GM18873 (cell line): ENCODE data around the gene CNNM2.

Experiments used
- ATAC-seq: cut with Tn5 transposase; IDR thresholded peaks from one replicate; pipeline ENCODE4 v1.9.1; 2021; ENCODE audit warnings: mild to moderate bottlenecking, moderate library complexity, moderate number of reproducible peaks; ENCODE audit not compliant: unreplicated experiment, low FRiP score

Gene CNNM2

GRCh38 chr10:102917962-102918816, at the start of gene CNNM2:
CNNM2 (plus strand) TSS chr10:102918294; CDS start chr10:102918481, 187 bp downstream.
- peak; percentile 88 for ATAC-seq

DNA sequence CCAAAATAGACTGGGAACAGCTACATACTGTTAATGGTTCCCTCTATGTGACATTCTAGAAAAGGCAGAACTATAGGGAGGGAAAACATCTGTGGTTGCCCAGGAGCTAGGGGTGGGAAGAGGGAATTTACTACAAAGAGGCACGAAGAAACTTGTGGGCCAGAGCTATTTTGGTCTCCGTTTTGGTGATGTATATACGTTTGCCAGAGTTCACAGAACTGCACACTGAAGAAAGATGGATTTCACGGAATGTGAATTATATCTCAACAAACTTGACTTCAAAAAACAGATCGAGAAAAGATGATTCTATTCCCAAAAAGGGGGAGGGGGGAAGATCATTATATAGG, 49.2 kb upstream of the CNNM2 start:
- ATAC-seq = no peak

DNA sequence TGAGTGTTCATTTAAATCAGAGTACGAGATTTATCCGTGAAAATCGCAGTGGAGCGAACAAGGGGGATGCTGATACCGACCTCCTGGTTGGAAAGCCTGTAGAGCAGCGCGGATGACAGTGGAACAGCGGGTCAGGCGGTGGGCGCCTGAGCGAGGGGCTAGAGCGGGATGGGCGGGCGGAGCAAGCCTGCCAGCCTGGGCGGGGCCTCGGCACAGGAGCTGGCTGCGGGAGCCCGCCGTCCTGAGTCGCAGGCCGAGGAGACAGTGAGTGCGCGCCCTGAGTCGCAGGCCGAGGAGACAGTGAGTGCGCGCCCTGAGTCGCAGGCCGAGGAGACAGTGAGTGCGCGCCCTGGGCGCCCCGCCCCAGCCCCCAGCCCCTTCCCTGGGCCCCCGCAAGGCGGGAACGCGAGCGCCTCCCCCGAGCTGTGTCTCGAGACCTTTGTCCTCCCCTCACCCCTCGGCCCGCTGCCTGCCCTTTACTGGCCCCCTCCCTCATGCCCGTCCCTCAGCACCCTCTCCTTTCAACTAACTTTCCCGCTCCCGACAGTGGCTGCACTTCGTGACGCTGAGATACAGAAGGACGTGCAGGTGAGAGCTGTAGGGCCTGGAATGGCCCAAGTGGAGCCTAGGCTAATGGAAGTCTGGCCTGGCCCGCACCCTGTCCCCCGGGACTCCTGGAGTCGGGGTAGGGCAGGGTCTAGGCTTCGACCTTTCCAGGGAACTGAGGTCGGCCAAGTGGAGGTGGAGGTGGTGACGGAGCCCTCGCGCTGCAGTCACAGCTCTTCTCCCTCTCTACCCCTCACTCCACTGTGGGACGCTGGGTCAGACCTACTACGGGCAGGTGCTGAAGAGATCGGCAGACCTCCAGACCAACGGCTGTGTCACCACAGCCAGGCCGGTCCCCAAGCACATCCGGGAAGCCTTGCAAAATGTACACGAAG, 48.6 kb upstream of the CNNM2 start, which contains the start of gene AS3MT:
AS3MT (plus strand) TSS at position 213 of the 941 bp plus-strand sequence; CDS start at position 336, 123 bp downstream.
- no peak for ATAC-seq

DNA sequence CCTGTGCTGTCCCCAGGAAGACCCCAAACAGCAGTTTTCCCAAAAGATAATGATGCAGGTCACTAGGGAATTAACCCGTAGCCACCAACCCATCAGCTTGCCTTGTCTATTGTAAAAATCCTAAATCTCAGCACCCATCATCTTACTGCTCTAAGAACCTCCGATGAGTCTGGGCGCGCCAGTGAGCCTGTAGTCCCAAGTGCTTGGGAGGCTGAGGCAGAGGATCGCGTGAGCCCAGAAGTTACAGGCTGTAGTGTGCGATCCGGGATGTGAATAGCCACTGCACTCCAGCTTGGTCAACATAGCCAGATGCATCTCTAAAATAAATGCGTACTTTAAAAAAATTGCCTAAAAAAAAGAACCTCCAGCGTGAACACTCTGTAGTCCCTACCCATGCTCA, 47.9 kb upstream of the CNNM2 start:
- no peak for ATAC-seq

GRCh38 chr10:102872163-102872562, 45.9 kb upstream of the CNNM2 start:
- ATAC-seq = no peak

GRCh38 chr10:102876747-102877153, 41.3 kb upstream of the CNNM2 start:
- ATAC-seq = no peak

- no peak for ATAC-seq
These were observed 39.5 kb upstream of the CNNM2 start for GRCh38 chr10:102878629-102879028.

GRCh38 chr10:102880256-102880655, 37.8 kb upstream of the CNNM2 start:
- no peak for ATAC-seq

- no peak for ATAC-seq
These were observed 30.0 kb upstream of the CNNM2 start for GRCh38 chr10:102888048-102888447.

DNA sequence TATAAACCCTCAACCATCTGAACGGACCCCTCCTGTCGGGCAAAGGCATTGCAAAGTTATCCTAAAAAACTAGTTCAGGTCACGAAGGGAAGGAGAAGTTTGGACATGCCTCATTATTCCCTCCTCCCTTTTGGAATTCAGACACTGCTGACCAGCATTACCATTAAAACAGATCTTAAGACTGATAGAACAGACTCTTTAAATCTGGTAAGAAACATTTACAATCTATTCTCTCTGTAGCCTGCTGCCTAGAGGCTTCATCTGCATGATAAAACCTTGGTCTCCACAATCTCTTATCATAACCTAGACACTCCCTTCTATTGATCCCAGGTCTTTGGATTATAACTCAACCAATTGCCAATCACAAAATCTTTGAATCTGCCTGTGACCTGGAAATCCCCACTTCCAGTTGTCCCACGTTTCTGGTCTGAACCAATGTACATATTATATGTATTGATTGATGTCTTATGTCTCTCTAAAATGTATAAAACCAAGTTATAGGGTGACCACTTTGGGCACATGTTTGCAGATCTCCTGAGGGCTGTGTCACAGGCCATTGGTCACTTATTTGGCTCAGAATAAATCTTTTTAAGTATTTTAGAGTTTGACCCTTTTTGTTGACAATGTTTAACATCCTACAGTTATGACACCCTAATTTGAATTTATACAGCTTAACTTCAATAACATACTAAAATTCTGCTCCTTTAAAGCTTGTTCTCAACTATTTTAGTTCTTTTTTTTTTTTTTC, 23.5 kb upstream of the CNNM2 start:
- no peak for ATAC-seq

- ATAC-seq = no peak
These were observed 18.1 kb upstream of the CNNM2 start for GRCh38 chr10:102900006-102900405.

DNA sequence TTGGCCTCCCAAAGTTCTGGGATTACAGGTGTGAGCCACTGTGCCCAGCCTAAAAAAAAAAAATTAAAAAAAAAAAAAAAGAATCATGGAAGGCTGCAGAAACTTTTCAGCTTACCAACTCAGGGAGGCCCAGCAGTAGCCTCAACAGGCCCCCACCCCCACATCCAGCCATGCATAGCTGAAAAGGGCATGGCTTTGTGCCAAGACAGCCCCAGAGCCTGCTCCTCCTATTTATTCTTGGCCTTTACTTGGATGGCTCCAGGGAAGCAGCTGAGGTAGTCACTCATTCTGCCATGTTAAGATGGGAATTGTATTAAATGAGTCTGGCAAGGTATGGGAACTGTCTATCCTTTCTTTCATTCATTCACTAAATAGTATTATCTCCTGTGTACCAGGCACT, 13.7 kb upstream of the CNNM2 start:
- no peak for ATAC-seq

DNA sequence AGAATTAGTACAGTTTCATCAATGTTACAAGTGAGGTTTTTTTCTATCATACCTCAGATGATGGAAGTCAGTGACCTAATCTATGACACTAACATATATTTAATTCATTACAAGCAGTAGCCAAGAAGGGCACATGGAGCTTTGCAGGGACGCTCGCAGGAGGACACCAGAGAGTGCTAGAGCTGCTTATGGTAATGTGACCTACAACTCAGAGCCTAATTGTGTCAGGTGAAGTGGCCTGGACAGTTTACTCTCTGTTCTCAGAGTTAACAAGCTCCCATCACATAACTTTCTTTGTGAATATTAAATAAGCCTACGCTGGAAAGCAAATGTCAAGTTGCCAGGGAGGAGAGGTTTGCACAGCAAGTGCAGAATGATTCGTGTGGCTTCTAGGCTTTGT, 11.6 kb upstream of the CNNM2 start:
- ATAC-seq = no peak

DNA sequence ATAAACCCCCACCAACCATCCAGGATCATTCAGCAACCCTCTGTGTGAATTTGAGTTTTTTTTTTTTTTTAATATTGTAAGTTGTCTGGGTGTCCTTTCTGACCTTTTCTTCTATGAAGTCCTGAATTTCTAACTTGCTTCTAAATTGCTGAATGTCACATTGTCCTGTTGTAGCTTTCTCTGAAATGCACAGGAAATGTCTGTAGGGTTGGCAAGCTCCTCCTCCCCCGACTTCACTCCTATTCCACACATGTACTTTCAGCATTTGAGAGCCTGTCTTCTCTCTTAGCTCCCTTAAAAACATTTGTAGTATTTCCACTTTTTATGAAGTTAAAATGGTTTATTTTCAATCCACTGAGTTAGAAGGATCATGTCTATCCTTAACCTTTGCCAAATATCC, 3.3 kb upstream of the CNNM2 start:
- ATAC-seq = no peak

DNA sequence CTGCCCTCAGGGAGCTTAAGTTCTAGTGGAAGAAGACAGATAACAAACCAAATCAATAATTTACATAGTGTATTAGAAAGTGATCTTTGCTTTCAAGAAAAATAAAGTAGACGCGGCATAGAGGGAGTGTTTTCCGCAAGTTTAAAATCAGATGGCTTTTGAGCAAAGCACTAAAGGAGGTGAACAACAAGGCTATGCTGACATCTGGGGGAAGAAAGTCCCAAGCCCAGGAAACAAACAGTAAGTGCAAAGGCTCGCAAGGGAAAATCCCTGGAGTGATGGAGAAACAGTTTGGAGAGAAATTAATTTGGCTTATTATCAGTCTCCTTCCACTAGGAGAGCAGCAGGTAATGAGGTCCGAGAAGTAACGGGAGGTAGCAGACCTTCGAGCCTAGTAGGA, 1.9 kb upstream of the CNNM2 start:
- ATAC-seq = no peak

DNA sequence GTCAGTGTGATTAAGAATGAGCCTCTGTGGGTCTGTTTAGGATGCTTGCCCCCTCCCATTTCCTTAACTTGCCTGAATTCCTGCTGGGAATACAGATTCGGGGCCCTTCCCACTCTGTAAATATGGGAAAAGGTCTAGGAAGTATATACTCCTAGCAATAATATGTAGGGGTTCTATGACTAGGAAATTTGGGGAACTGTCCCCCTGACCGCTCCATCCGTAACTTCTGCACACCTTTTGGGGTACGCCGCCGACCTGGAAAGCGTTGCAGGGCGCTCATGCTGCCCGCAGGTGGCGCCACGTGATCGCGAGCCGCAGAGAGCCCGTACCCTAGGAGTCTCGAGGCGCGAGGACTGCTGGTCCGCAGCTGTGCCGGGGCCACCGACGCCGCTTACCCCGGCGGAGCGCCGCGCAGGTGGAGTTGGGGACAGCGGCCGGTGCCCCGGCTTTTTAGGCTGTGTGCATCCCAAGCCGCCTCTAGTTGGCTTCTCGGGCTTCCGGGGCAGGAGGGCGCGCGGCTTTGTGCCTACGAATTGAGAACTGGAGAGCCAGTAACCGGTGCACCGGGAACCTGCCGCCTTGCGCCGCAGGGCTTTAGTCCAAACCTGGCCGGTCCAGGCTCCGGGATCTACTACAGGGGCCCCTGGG, 656 bp upstream of the CNNM2 start:
- ATAC-seq = peak; percentile 19

DNA sequence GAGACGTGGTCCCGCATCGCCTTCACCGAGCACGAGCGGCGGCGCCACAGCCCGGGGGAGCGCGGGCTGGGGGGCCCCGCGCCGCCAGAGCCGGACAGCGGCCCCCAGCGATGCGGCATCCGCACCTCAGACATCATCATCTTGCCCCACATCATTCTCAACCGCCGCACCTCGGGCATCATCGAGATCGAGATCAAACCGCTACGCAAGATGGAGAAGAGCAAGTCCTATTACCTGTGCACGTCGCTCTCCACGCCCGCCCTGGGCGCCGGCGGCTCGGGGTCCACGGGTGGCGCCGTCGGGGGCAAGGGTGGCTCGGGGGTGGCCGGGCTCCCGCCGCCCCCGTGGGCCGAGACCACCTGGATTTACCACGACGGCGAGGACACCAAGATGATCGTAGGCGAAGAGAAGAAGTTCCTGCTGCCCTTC, 737 bp downstream of the CNNM2 start:
- no peak for ATAC-seq

GRCh38 chr10:102919246-102919959, 1.3 kb downstream of the CNNM2 start:
- no peak for ATAC-seq

- ATAC-seq = no peak
These were observed 2.1 kb downstream of the CNNM2 start for GRCh38 chr10:102919992-102920739.
